HG02885 (cell line): ENCODE measurements around the gene NNT.
"Not testable (repeated sequence)": the region's sequence is repeated elsewhere in the genome, so short reads cannot be mapped to it uniquely, and the experiment has no call there.

Experiments
- ATAC-seq: cut with Tn5 transposase; IDR thresholded peaks from one replicate; pipeline ENCODE4 v1.9.1; 2021; ENCODE audit warnings: mild to moderate bottlenecking; ENCODE audit not compliant: unreplicated experiment, poor library complexity

The NNT gene

DNA sequence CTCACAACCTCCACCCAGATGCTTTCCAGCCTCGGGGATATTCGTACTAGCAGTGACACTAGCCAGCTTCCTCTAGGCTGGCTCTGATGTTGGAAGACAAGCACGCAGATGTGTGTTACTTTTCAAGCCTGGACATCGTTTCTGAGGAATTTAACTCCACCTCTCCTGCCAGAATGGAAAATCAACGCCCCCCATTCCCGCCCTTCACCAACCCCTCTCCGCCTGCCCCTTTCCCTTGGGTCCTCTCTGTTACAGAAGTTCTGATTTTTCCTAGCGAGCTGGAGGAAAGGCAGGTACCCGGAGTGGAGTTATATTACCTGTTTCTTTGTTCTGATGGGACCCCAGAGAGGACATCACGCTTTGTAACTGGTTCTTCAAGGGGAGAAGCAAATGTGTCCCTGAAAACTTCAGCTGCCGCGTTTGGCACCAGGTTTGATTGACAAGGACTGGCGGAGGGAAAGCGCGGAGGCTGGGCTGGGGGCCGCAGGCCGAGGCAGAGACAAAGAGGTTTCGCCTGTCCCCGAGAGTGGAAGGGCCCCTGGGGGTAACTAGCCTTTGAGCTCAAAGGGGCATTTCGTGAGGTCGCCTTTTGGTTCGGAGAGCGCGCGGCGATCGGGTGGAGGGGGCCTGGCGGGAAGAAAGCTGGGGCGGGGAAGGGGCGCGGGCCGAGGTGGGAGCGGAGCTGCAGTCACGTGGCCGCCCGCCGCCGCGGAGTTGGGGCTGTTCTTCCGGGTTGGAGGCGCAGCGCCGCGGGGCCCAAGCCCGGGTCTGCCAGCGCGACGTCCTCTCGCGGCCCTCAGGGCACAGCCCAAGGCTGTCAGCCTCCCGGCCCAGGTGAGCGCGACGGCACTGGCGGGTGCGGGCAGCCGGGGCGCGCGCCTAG, at the start of gene NNT:
NNT (plus strand) TSS at position 720 of the 883 bp plus-strand sequence. CDS start 6,016 bp downstream, outside the sequence.
- peak; percentile 84 for ATAC-seq

- ATAC-seq = no peak
Observed at GRCh38 chr5:43553381-43553780, 49.6 kb upstream of the NNT start.

GRCh38 chr5:43554497-43554896, 48.5 kb upstream of the NNT start:
- no peak for ATAC-seq

GRCh38 chr5:43555895-43556606, 46.9 kb upstream of the NNT start:
- ATAC-seq = peak; percentile 26

DNA sequence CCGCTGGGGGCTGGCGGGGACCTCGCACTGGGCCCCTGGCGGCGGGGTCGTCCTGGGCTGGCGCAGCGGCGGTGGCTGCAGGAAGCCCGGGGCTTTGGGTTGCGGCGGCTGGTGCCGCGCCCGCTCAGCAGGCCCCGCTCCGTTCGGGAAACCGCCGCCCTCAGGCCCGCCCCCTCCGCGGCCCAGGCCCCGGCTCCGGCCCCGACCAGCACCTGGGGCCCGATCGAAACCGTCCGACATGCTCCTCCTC, 46.4 kb upstream of the NNT start:
- peak; percentile 91 for ATAC-seq

DNA sequence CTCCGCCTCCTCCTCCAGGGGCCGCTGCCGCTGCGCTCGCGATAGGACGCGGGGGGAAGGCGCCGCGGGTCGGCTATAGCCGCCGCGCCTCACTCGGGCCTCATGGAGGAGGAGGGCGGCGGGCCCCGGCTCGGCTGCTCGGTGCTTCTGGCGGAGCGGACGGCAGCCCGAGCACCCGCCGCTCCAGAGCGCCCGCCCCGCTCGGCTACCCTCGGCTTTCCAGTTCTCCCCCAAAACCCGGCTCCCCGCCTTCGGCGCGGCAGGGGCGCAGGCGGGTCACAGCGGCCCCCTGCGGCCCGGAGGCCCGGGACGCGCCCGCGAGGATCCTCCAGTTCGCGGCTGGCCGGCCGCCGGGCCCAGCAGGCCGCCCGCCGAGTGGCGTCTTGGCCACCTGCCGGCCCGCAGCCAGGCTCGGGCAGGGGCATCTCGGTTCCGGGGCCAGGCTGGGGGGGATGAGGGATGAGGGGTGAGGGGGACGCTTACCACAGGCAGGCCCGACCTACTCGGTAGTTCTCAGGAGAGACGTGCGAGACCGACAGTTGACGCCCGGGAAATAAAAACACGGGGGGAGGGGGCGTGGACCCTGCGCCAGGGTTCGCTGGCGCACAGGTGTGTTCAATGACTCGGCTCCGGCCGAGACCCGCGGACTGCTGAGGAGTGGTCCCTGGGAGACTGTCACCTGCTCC, 46.0 kb upstream of the NNT start, which contains the start of gene PAIP1:
PAIP1 (minus strand) TSS at position 221 of the 686 bp plus-strand sequence. CDS start 231 bp downstream, outside the sequence.
- ATAC-seq = peak; percentile 75

GRCh38 chr5:43560128-43560527, 42.9 kb upstream of the NNT start:
- no peak for ATAC-seq

DNA sequence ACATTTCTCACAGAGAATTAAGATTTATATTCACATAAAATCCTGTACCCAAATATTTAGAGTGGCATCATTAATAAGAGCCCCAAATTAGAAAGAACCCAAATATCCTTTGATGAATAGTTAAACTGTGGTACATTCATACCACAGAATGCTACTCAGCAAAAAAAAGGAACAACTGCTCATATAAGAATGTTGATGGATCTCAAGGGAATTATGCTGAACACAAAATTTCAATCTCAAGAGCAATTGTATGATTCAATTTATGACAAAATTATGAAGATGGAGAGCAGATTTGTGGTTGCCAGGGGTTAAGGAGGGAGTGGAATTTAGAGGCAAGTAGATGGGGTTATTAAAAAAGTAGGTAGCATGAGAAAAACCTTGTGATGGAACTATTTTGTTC, 41.6 kb upstream of the NNT start:
- no peak for ATAC-seq

DNA sequence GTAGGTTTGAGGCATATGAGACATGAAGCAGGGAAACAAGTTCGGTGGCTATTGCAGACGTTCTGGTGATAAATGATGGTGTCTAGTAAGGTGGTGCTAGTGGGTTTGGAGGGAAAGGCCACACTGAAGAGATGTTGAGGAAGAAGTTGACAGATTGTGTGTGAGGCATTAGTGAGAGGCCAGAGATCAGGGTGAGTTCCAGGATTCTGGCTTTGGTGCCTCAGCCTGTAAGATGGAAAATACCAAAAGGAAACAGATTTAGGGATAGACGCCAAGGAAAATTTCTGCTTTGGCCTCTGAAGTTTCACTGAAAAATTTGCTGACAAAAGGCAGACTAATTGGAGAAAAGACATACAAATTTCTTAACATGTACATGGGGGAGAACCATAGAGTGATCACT, 39.7 kb upstream of the NNT start:
- ATAC-seq = no peak

DNA sequence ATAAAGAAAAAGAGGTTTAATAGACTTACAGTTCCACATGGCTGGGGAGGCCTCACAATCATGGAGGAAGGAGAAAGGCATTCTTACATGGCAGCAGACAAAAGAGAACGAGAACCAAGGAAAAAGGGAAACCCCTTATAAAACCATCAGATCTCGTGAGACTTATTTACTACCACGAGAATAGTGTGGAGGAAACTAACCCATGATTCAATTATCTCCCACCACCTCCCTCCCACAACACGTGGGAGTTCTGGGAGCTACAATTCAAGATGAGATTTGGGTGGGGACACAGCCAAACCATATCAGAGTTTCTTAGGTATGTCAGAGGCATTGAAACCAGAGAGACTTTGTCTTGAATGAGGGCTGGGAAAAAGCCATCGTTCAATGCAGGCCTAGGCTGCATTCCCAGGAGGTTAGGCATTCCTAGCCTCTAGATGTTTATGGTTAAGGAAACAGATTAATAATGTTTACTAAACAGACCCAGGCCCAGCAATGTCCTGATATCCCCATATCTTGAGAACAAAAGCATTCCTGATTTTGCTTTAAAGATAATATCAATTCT, 38.6 kb upstream of the NNT start:
- no peak for ATAC-seq

DNA sequence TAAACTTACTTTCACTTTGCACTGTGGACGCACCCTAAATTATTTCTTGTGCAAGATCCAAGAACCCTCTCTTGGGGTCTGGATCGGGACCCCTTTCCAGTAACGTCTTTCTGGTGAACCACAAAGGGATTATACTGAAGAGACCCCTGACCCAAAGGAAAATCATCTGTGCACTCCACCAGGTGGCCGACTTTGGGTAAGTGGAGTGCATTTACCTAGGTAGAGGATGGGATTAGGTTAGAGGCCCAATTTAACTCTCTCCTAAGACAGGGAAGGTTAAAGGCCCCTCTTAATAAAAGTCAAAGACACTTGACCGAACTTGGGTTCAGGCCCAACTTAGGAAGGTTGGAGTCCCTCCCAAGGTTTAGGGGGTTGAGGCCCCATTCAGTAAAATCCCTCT, 37.9 kb upstream of the NNT start:
- no peak for ATAC-seq

GRCh38 chr5:43567967-43568366, 35.0 kb upstream of the NNT start:
- peak; percentile 83 for ATAC-seq

DNA sequence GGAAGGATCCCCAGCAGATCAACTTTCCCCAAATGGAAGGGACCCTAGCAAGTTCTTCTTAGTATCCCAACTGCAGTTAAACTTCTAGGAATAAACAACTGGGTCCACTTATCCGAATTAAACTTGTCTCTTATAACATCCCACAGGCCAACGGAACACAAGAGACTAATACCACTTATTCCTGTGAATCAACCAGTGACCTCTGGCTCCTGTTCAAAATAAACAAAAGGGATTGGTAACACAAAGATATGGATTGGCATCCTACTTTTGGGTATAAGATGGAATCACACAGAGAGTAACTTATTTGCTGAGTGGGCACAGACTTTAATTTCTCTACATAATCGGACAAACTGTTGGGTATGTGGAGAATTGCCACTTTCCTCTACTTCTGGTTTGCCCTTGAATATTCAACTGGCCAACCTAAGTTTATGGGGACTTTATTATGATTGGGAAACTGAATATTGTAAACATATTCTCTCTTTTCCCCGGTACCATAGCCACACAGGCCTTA, 33.7 kb upstream of the NNT start:
- no peak for ATAC-seq

DNA sequence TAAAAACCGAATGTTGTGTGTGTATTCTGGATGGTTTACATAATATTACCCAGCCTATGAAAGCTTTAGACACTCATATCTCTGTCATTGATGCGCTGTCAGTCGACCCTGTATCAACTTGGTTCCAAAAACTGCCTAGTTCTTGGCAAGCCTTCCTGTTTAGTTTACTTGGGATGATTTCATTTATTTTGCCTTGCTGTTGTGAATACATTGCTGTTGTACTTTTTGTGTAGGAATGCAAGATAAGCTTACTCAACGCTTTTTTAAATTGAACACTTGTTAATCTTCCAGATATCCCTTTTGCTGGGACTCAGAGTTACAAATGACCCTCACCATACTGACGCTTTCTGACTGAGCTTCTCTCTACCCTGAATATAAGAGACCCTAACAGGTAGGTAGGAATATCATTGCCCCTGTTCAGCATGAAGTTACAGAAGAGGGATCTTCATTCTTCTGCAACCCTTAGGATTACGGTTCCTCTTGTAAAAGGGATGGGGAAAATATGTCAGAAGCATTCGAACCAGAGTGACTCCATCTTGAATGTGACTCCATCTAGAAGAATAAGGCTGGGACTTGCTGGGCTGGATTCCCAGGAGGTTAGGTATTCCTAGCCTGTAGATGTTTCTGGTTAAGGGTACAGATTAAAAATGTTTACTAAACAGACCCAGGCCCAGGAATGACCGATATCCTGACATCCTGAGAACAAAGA, 32.4 kb upstream of the NNT start:
- ATAC-seq = no peak

DNA sequence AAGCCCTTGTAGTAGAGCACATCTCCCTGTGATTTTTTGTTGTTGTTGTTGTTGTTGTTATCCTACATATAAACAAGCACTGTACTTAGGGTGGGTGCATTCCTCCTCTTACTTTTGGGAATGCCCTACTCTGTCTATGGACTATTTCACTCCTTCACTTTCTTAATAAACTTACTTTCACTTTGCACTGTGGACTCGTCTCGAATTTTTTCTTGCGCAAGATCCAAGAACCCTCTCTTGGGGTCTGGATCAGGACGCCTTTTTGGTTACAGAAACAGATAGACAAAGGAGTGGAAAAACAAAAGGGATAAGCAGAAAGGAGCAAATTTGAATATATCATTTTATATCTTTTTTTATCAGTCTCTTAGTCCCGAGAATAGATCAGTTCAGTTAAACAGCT, 31.7 kb upstream of the NNT start:
- no peak for ATAC-seq

- ATAC-seq = no peak
Observed at GRCh38 chr5:43572357-43572756, 30.6 kb upstream of the NNT start.

- no peak for ATAC-seq
Observed at GRCh38 chr5:43573058-43573457, 29.9 kb upstream of the NNT start.

- ATAC-seq = not testable (repeated sequence)
Observed at GRCh38 chr5:43580402-43581210, 22.4 kb upstream of the NNT start.

DNA sequence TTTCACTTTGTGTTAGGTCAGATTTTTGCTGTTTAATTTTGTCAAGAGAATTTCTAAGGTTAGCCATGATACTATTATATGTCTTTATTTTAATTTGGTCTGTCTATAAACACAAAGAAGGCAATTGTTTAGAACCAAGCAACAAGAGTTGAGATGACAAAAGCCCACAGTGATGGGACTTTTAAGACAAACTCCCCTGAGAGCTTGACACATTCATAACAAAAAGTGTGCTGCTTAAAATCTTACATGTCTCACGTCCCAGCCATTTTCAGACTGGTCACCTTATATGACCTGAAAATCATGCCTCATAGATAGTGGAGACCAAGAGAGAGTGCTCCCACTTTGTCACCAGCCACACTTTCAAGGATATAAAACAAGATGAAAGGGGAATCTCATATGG, 21.6 kb upstream of the NNT start:
- no peak for ATAC-seq
